HUES64 (cell line): ENCODE results near the gene ANKRD13D. TPM values are rescaled to one million over a fixed set of nuclear protein-coding genes. Genes with fewer than 3 reads are reported as not detected.
A peak's percentile ranks its signal among the peaks of the same experiment; 100 is the strongest.

Experiments used
- H3K27ac ChIP-seq: 2 replicates; pipeline ENCODE4 v1.7.0; 2013; ENCODE audit warnings: low read depth, low read length, inconsistent platforms
- H3K27me3 ChIP-seq: 2 replicates; pipeline ENCODE4 v1.6.1; 2013; ENCODE audit warnings: mild to moderate bottlenecking, low read length; ENCODE audit not compliant: insufficient read depth
- H3K36me3 ChIP-seq: 2 replicates; pipeline ENCODE4 v1.6.1; 2013; ENCODE audit warnings: mild to moderate bottlenecking, low read length; ENCODE audit not compliant: insufficient read depth
- H3K4me1 ChIP-seq: 2 replicates; pipeline ENCODE4 v1.6.1; 2013; ENCODE audit warnings: mild to moderate bottlenecking, low read length, moderate library complexity; ENCODE audit not compliant: insufficient read depth
- H3K4me3 ChIP-seq: 2 replicates; pipeline ENCODE4 v1.5.1; 2013; ENCODE audit warnings: mild to moderate bottlenecking, low read length, moderate library complexity
- H3K9ac ChIP-seq: 2 replicates; pipeline ENCODE4 v1.6.1; 2013; ENCODE audit warnings: mild to moderate bottlenecking, low read depth, low read length
- H3K9me3 ChIP-seq: 2 replicates; pipeline ENCODE4 v1.6.1; 2013; ENCODE audit warnings: low read depth, low read length; ENCODE audit not compliant: insufficient read depth
- WGBS: fragments of 150-250, 120-280 bp; methylation state at CpG from one replicate; pipeline ENCODE4 v1.1.7; 2013; ENCODE audit warnings: missing lambda C conversion rate; 5-methylcytosine and 5-hydroxymethylcytosine counted together
- polyA plus RNA-seq, 2 experiments: library from polyadenylated mRNA; stranded (reverse); fragments of 50-300 nt; gene quantifications; one replicate each; pipeline ENCODE4 v1.2.3, GENCODE V29; 2013

ANKRD13D gene
- polyA plus RNA-seq (2013, experiment 1 of 2) = 14.1 TPM
- 13.9 TPM for polyA plus RNA-seq (2013, experiment 2 of 2)

- H3K9ac ChIP-seq = peak within 1 kb of the TSS; percentile 93
- peak within 1 kb of the TSS; percentile 96 for H3K27ac ChIP-seq
- peaks cover 8% of the 10 kb centered on the region for H3K4me1 ChIP-seq
- no peaks in the 10 kb centered on the region for H3K27me3 ChIP-seq
- no peaks in the 10 kb centered on the region for H3K9me3 ChIP-seq
- peaks cover 44% of the 10 kb centered on the region for H3K36me3 ChIP-seq
- WGBS = under 1% methylated on average over 55 of the region's 56 CpGs
- H3K4me3 ChIP-seq = peak within 1 kb of the TSS; percentile 78
Measured at GRCh38 chr11:67289226-67289650, at the start of gene ANKRD13D. TSS of gene ANKRD13D (plus strand) at chr11:67289303. CDS start at chr11:67289461, 158 bp downstream.

DNA sequence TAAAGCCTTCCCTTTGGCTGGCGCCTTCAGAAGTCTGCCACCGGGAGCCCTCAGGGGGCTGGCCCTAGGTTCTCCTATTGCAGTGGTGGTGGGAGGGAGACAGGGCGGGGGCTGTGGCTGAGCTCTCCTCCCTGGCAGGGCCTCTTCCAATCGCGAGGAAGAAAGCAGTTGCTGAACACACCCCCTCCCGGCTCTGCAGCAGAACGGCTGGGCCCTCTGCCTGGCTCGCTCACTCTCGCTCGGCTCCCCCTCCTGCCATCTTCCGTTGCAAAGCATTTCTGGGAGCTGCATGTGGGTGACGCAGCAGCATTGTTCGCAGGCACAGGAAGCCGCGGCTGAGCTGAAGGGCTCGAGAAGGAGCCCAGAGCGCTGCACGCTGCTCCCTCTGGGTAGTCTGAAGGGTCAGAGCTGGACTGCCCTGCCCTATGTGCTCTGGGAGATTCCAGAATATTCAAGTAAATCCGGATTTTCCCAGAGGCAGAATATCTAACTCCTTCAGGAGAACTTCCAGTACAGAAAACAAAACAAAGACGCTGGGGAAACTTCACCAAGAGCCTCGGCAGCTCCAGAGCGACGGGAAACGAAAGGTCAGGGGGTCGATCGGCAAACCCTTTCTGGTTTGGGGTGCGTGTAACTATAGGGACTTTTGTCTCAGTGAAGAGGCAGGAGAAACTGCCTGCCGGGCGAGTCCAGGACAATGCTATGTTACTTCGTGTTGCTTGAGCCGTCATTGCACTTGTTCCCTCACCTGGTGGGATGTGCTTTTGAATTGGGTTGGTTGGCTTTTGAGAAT lies 49.1 kb upstream of the ANKRD13D start:
- Histone ChIP-seq H3K4me3 (peak overlapping the region; percentile 93), H3K27ac (peak overlapping the region; percentile 94), H3K9ac (peak overlapping the region; percentile 95), H3K27me3 (no peaks in the 10 kb centered on the region), H3K4me1 (peaks cover 22% of the 10 kb centered on the region), H3K36me3 (peaks cover 35% of the 10 kb centered on the region), H3K9me3 (no peaks in the 10 kb centered on the region)
- under 1% methylated on average over 31 of the region's 31 CpGs for WGBS

DNA sequence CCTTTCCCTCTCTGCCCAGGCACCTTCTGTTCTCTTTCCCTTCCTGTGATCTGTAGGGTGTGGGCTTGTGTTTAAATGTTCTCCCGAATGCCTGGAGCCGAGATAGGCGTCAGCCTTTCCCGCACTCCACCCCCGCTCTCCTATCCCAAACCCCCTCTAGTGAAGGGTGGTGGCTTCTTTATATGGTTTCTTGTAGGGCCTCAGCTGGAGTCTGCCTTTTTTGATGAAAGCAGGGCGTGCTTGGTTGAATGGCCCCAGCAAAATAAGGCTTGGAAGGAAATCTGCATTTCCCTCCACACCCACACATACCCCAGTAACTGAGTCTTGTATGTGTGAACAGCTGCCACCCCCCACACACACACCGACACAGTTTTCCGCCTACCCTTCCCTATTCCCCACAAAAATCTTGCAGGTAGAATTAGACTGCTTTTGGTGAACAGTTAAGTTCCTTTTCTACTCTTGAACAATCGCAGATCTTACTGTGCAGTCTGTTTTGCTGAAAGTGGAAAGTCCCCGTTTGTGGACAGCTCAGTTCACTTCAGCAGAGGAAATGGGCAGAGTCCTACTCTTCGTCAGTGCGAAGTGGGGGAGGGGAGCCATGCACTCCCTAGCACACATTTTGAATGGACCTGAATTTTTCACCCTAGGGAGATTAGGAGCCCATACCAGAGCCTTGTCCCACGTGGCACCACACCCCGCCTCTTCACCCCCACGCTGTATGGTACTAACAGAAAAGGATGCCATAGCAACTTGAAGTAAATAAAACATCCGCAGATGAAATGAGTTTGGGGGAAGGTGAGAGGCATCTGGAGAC lies 48.3 kb upstream of the ANKRD13D start:
- H3K9me3 ChIP-seq = no peaks in the 10 kb centered on the region
- peaks cover 43% of the 10 kb centered on the region for H3K36me3 ChIP-seq
- 2% methylated on average over 9 of the region's 16 CpGs for WGBS
- H3K9ac ChIP-seq = peak overlapping the region; percentile 95
- H3K27ac ChIP-seq = peak overlapping the region; percentile 94
- H3K4me3 ChIP-seq = peak overlapping the region; percentile 93
- H3K27me3 ChIP-seq = no peaks in the 10 kb centered on the region
- peaks cover 22% of the 10 kb centered on the region for H3K4me1 ChIP-seq

DNA sequence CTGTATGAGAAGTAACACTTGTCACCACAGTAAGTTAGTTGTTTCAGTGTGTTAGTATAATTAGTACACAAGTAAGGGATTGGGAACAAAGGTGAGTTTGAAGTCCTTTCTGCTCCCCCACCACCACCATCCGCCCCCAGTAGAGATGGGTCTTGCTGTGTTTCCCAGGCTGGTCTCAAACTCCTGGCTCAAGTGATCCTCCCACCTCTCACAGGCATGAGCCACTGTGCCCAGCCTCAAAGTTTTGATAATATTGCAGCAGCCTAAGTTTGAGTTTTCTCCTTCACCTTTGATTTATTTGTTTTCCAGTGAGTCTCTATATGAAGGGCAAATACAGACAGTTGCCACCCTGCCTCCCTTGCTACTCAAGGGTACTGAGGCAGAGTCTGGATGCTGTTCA lies 46.6 kb upstream of the ANKRD13D start:
- Histone ChIP-seq H3K36me3 (peaks cover 53% of the 10 kb centered on the region), H3K4me1 (peaks cover 22% of the 10 kb centered on the region)
- 92% methylated on average over 1 of the region's 1 CpG for WGBS

GRCh38 chr11:67243051-67243450 lies 46.1 kb upstream of the ANKRD13D start:
- no peaks in the 10 kb centered on the region for H3K9me3 ChIP-seq
- H3K36me3 ChIP-seq = peaks cover 58% of the 10 kb centered on the region
- H3K27me3 ChIP-seq = no peaks in the 10 kb centered on the region
- no peak overlapping the region for H3K4me3 ChIP-seq
- H3K4me1 ChIP-seq = peaks cover 20% of the 10 kb centered on the region
- 94% methylated on average over 2 of the region's 2 CpGs for WGBS
- H3K9ac ChIP-seq = no peak overlapping the region
- no peak overlapping the region for H3K27ac ChIP-seq

More for the DNA sequence above, 46.6 kb upstream of the ANKRD13D start:
- peak overlapping the region; percentile 93; the same call in 1 of the 2 replicates for H3K4me3 ChIP-seq
- H3K27ac ChIP-seq = no peak overlapping the region
- H3K27me3 ChIP-seq = no peaks in the 10 kb centered on the region
- H3K9ac ChIP-seq = no peak overlapping the region
- H3K9me3 ChIP-seq = no peaks in the 10 kb centered on the region

DNA sequence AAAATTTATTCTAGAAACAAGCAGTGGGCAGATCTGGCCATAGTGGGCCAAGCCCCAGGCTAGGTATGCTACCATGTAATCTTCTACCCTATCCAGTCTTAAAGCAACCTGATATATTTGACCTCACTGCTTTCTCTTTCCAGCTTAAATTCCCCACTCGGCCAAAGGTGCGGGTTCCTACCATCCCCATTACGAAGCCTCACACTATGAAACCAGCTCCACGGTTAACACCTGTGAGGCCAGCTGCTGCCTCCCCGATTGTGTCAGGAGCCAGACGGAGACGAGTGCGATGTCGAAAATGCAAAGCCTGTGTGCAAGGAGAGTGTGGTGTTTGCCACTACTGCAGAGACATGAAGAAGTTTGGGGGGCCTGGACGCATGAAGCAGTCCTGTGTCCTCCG lies 44.1 kb upstream of the ANKRD13D start:
- H3K9ac ChIP-seq = no peak overlapping the region

GRCh38 chr11:67247946-67248550 lies 41.1 kb upstream of the ANKRD13D start:
- Histone ChIP-seq H3K4me3 (no peak overlapping the region), H3K4me1 (no peaks in the 10 kb centered on the region), H3K9ac (no peak overlapping the region), H3K9me3 (no peaks in the 10 kb centered on the region), H3K36me3 (peaks cover 98% of the 10 kb centered on the region), H3K27ac (no peak overlapping the region), H3K27me3 (no peaks in the 10 kb centered on the region)
- WGBS = 94% methylated on average over 5 of the region's 5 CpGs

More for the DNA sequence above, 44.1 kb upstream of the ANKRD13D start:
- no peak overlapping the region for H3K4me3 ChIP-seq
- H3K9me3 ChIP-seq = no peaks in the 10 kb centered on the region
- peaks cover 78% of the 10 kb centered on the region for H3K36me3 ChIP-seq
- H3K27me3 ChIP-seq = no peaks in the 10 kb centered on the region
- WGBS = 96% methylated on average over 11 of the region's 11 CpGs
- peaks cover 5% of the 10 kb centered on the region for H3K4me1 ChIP-seq
- H3K27ac ChIP-seq = no peak overlapping the region

GRCh38 chr11:67248653-67249052 lies 40.5 kb upstream of the ANKRD13D start:
- Histone ChIP-seq H3K36me3 (peaks cover 98% of the 10 kb centered on the region), H3K4me1 (no peaks in the 10 kb centered on the region), H3K27me3 (no peaks in the 10 kb centered on the region), H3K27ac (no peak overlapping the region), H3K9me3 (no peaks in the 10 kb centered on the region), H3K9ac (no peak overlapping the region), H3K4me3 (no peak overlapping the region)

- Histone ChIP-seq H3K27me3 (no peaks in the 10 kb centered on the region), H3K9me3 (no peaks in the 10 kb centered on the region), H3K9ac (no peak overlapping the region), H3K4me1 (no peaks in the 10 kb centered on the region), H3K36me3 (peaks cover 99% of the 10 kb centered on the region), H3K27ac (no peak overlapping the region), H3K4me3 (no peak overlapping the region)
- 95% methylated on average over 37 of the region's 37 CpGs for WGBS
Measured at GRCh38 chr11:67250059-67251043, 38.8 kb upstream of the ANKRD13D start.

DNA sequence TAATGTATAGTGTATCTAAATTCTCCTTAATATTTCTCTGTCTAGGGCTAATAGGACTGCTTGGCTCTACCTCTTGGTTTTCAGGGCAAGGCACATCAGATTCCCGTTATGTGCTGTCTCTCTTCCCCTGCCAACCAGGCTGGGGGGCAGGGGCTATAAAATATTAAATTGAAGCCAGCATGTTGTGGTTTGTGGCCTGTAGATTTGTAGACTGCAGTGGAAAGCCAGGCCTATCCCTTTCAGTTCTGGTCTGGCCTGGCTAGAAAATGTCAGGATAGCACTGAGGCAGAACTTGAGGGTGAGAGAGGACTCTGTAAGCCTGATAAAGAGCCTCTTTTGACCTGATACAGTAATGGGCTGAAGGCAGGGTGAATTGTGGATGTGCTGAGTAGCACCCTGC lies 37.3 kb upstream of the ANKRD13D start:
- Histone ChIP-seq H3K27ac (no peak overlapping the region), H3K4me1 (no peaks in the 10 kb centered on the region), H3K4me3 (no peak overlapping the region), H3K9me3 (no peaks in the 10 kb centered on the region), H3K36me3 (peaks cover 98% of the 10 kb centered on the region), H3K27me3 (no peaks in the 10 kb centered on the region), H3K9ac (no peak overlapping the region)
- 85% methylated on average over 1 of the region's 1 CpG for WGBS
